ENCODE results near the gene CCDC144A. TPM values are rescaled to one million over a fixed set of nuclear protein-coding genes. Genes with fewer than 3 reads are reported as not detected.
"Not testable (repeated sequence)": the region's sequence is repeated elsewhere in the genome, so short reads cannot be mapped to it uniquely, and the experiment has no call there.

CCDC144A gene
- total RNA-seq, 6 experiments from 2014 or later = 0.02 to 1.4 (median 0.28) TPM

GRCh38 chr17:16676676-16677268, 13.3 kb upstream of the CCDC144A start:
- Histone ChIP-seq H3K9me3 (no peaks in the 10 kb centered on the region), H3K36me3 (no peaks in the 10 kb centered on the region), H3K4me3 (no peak overlapping the region), H3K4me1 (no peaks in the 10 kb centered on the region), H3K27me3 (no peaks in the 10 kb centered on the region), H3K27ac (no peak overlapping the region)
- DNase-seq = no peak
- ATAC-seq = no peak
- intact Hi-C loops (cut with DNase I) = no loop called here
- WGBS (ENCODE audit: insufficient coverage, low coverage, low lambda C conversion rate, missing lambda C conversion rate) = 65% methylated on average over 6 of the region's 6 CpGs
- TF ChIP-seq, protein P1, sequence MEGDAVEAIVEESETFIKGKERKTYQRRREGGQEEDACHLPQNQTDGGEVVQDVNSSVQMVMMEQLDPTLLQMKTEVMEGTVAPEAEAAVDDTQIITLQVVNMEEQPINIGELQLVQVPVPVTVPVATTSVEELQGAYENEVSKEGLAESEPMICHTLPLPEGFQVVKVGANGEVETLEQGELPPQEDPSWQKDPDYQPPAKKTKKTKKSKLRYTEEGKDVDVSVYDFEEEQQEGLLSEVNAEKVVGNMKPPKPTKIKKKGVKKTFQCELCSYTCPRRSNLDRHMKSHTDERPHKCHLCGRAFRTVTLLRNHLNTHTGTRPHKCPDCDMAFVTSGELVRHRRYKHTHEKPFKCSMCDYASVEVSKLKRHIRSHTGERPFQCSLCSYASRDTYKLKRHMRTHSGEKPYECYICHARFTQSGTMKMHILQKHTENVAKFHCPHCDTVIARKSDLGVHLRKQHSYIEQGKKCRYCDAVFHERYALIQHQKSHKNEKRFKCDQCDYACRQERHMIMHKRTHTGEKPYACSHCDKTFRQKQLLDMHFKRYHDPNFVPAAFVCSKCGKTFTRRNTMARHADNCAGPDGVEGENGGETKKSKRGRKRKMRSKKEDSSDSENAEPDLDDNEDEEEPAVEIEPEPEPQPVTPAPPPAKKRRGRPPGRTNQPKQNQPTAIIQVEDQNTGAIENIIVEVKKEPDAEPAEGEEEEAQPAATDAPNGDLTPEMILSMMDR (IDR thresholded peaks at IDR 0.05) = no peak
- TF ChIP-seq POLR2A (IDR thresholded peaks at IDR 0.05) = no peak

DNA sequence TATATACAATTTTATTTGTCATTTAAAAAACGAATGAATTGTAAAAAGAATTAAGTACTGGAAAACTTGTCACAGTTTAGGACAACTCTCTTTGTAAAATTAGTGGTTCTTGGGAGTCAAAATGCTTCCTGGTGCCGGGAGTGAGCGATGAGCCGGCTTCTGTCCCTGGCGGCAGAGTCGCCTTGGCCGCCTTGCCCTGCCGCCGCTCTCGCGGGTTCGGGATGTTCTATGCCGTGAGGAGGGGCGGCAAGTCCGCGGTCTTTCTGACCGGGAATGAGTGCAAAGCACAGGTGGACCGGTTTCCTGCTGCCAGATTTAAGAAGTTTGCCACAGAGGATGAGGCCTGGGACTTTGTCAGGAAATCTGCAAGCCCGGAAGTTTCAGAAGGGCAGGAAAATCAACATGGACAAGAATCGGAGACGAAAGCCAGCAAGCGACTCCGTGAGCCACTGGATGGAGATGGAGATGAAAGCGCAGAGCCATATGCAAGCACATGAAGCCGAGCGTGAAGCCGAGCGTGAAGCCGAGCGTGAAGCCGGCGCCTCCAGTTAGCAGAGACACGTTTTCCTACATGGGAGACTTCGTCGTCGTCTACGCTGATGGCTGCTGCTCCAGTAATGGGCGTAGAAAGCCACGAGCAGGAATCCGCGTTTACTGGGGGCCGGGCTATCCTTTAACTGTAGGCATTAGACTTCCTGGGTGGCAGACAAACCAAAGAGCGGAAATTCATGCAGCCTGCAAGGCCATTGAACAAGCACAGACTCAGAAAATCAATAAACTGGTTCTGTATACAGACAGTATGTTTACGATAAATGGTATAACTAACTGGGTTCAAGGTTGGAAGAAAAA, 6.5 kb upstream of the CCDC144A start:
- H3K9me3 ChIP-seq; H3K36me3 ChIP-seq; ATAC-seq; H3K4me3 ChIP-seq; intact Hi-C loops (cut with DNase I); H3K4me1 ChIP-seq; H3K27ac ChIP-seq; H3K27me3 ChIP-seq; DNase-seq: not testable (repeated sequence)
- 45% methylated on average over 38 of the region's 44 CpGs for WGBS (ENCODE audit: insufficient coverage, low coverage, low lambda C conversion rate, missing lambda C conversion rate)

GRCh38 chr17:16686019-16686418, 4.0 kb upstream of the CCDC144A start:
- 100% methylated on average over 2 of the region's 4 CpGs for WGBS (ENCODE audit: insufficient coverage, low coverage, low lambda C conversion rate, missing lambda C conversion rate)
- H3K27me3 ChIP-seq; H3K4me3 ChIP-seq; H3K36me3 ChIP-seq; intact Hi-C loops (cut with DNase I); H3K9me3 ChIP-seq; H3K27ac ChIP-seq; H3K4me1 ChIP-seq: not testable (repeated sequence)
- DNase-seq (peak in 1 of 3 donors; percentile 48), ATAC-seq (peak in 1 of 4 donors; percentile 38)

DNA sequence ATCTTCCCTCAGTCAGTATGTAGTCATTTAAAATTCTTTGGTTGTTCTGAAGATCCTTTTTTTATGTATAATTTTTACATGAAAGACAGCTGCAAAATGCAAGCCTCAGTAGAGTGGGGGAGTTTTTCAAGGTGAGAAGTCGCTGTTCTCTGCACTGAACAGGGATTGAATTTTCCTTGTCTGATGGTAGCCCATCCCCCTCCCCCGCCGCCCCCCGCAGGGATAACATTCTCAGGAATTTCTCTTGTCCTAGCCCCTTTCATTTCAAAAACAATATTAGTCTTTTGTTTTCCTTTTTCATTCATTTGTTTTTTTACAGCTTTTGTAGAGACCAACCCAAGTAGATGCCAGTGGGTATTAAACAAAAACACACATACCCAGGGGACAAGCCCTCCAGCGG, 2.9 kb upstream of the CCDC144A start:
- H3K27ac ChIP-seq; DNase-seq; H3K4me1 ChIP-seq; ATAC-seq; H3K9me3 ChIP-seq; intact Hi-C loops (cut with DNase I); H3K36me3 ChIP-seq; H3K4me3 ChIP-seq; H3K27me3 ChIP-seq: not testable (repeated sequence)
- 27% methylated on average over 5 of the region's 5 CpGs for WGBS (ENCODE audit: insufficient coverage, low coverage, low lambda C conversion rate, missing lambda C conversion rate)

DNA sequence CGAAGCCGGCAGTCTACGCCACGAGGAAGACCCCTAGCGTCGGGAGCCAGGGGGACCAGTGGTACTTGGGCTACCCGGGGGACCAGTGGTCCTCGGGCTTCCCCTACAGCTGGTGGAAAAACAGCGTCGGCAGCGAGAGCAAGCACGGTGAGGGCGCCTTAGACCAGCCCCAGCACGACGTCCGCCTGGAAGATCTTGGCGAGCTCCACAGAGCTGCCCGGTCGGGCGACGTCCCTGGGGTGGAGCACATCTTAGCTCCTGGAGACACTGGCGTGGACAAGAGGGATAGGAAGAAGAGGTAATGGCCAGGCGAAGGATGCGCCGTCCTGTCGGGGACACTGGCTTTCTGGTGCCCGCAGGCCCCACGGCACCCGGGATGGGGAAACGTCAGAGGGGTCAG, 406 bp downstream of the CCDC144A start:
- intact Hi-C loops (cut with DNase I); H3K9me3 ChIP-seq; DNase-seq; H3K36me3 ChIP-seq; H3K27me3 ChIP-seq; H3K4me1 ChIP-seq; H3K4me3 ChIP-seq; H3K27ac ChIP-seq: not testable (repeated sequence)
- no CpG with 5 or more reads among the region's 30 CpGs for WGBS (ENCODE audit: insufficient coverage, low coverage, low lambda C conversion rate, missing lambda C conversion rate)
- peak in 2 of 4 donors; percentile 17 to 37 for ATAC-seq

DNA sequence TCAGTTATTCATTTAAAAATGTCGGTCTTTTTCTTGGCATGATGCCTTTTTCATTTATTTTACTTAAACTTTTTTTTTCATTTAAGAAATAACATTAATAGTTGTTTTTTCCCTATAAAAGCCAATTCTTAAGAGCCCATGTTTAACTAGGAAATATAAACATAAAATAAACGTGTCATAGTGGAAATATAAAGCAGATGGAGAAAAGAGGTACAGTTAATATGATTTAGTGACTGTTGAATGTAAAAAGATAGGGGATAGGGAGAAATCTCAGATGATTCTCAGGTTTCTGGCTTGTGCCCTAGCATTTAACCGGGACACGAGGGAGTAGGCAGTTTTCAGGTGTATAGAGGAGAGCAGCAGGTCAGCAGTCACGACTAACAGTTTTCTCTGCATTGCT, 7.6 kb downstream of the CCDC144A start:
- H3K4me1 ChIP-seq; ATAC-seq; H3K9me3 ChIP-seq; intact Hi-C loops (cut with DNase I); H3K4me3 ChIP-seq; H3K27ac ChIP-seq; DNase-seq; H3K27me3 ChIP-seq; H3K36me3 ChIP-seq: not testable (repeated sequence)
- 61% methylated on average over 5 of the region's 5 CpGs for WGBS (ENCODE audit: insufficient coverage, low coverage, low lambda C conversion rate, missing lambda C conversion rate)

GRCh38 chr17:16745492-16746203, 55.6 kb downstream of the CCDC144A start:
- 11% methylated on average over 18 of the region's 25 CpGs for WGBS (ENCODE audit: insufficient coverage, low coverage, low lambda C conversion rate, missing lambda C conversion rate)

GRCh38 chr17:16746571-16746970, 56.5 kb downstream of the CCDC144A start:
- intact Hi-C loops (cut with DNase I); DNase-seq; H3K27me3 ChIP-seq; H3K9me3 ChIP-seq; H3K4me3 ChIP-seq; H3K27ac ChIP-seq; H3K4me1 ChIP-seq; H3K36me3 ChIP-seq: not testable (repeated sequence)
- 10% methylated on average over 5 of the region's 24 CpGs for WGBS (ENCODE audit: insufficient coverage, low coverage, low lambda C conversion rate, missing lambda C conversion rate)
- peak; percentile 70 to 81 (median 70) for ATAC-seq

More at GRCh38 chr17:16745492-16746203, 55.6 kb downstream of the CCDC144A start:
- H3K36me3 ChIP-seq; DNase-seq; H3K27me3 ChIP-seq; intact Hi-C loops (cut with DNase I); H3K9me3 ChIP-seq; H3K27ac ChIP-seq; H3K4me3 ChIP-seq; H3K4me1 ChIP-seq: not testable (repeated sequence)
- ATAC-seq = peak in 2 of 4 donors; percentile 36 to 41

- H3K27me3 ChIP-seq; H3K4me1 ChIP-seq; intact Hi-C loops (cut with DNase I); ATAC-seq; H3K27ac ChIP-seq; H3K4me3 ChIP-seq; DNase-seq; H3K9me3 ChIP-seq; H3K36me3 ChIP-seq: not testable (repeated sequence)
- WGBS (ENCODE audit: insufficient coverage, low coverage, low lambda C conversion rate, missing lambda C conversion rate) = 0% methylated on average over 1 of the region's 3 CpGs
Observed at GRCh38 chr17:16750515-16750914, 60.5 kb downstream of the CCDC144A start.

Measured in right lobe of liver (tissue), 6 donors.